HEK293 (cell line): ENCODE results near the gene MCRIP2.
A peak's percentile ranks its signal among the peaks of the same experiment; 100 is the strongest.

Experiments used
- GLIS2 ChIP-seq: fragments of 450-650 bp; formaldehyde crosslinking; IDR thresholded peaks from 2 replicates; pipeline ENCODE4 v1.5.1; 2016; ENCODE audit warnings: missing biosample characterization, missing genetic modification characterization
- KLF10 ChIP-seq: fragments of 450-650 bp; IDR thresholded peaks from 2 replicates; pipeline ENCODE4 v1.5.1; 2018; ENCODE audit warnings: missing biosample characterization, mild to moderate bottlenecking, missing genetic modification characterization
- KLF17 ChIP-seq: fragments of 450-650 bp; formaldehyde crosslinking; IDR thresholded peaks from 2 replicates; pipeline ENCODE4 v1.5.1; 2016; ENCODE audit warnings: missing biosample characterization, missing genetic modification characterization
- KLF8 ChIP-seq: fragments of 450-650 bp; formaldehyde crosslinking; IDR thresholded peaks from 2 replicates; pipeline ENCODE4 v1.5.1; 2016; ENCODE audit warnings: missing biosample characterization, missing genetic modification characterization
- MYNN ChIP-seq: fragments of 450-650 bp; formaldehyde crosslinking; IDR thresholded peaks from 2 replicates; pipeline ENCODE4 v1.5.1; 2016; ENCODE audit warnings: missing biosample characterization, missing genetic modification characterization, borderline replicate concordance
- PBX3 ChIP-seq: sonication (generic); formaldehyde crosslinking; IDR thresholded peaks from 2 replicates; pipeline ENCODE4 v1.8.1; 2022; ENCODE audit warnings: mild to moderate bottlenecking, moderate library complexity, missing genetic modification reagents
- PRDM4 ChIP-seq: fragments of 450-650 bp; formaldehyde crosslinking; IDR thresholded peaks from 2 replicates; pipeline ENCODE4 v1.5.1; 2017; ENCODE audit warnings: missing biosample characterization, missing genetic modification characterization
- REPIN1 ChIP-seq: fragments of 450-650 bp; formaldehyde crosslinking; IDR thresholded peaks from 2 replicates; pipeline ENCODE4 v1.5.1; 2017; ENCODE audit warnings: missing biosample characterization, missing genetic modification characterization, low read depth
- SP2 ChIP-seq: fragments of 450-650 bp; formaldehyde crosslinking; IDR thresholded peaks from 2 replicates; pipeline ENCODE4 v1.5.1; 2016; ENCODE audit warnings: missing biosample characterization, missing genetic modification characterization
- SP7 ChIP-seq: fragments of 450-650 bp; formaldehyde crosslinking; IDR thresholded peaks from 2 replicates; pipeline ENCODE4 v1.5.1; 2016; ENCODE audit warnings: missing biosample characterization, missing genetic modification characterization
- WT1 ChIP-seq: fragments of 450-650 bp; formaldehyde crosslinking; IDR thresholded peaks from 2 replicates; pipeline ENCODE4 v1.5.1; 2016; ENCODE audit warnings: missing biosample characterization, missing genetic modification characterization
- ZBTB48 ChIP-seq: fragments of 450-650 bp; formaldehyde crosslinking; IDR thresholded peaks from 2 replicates; pipeline ENCODE4 v1.5.1; 2016; ENCODE audit warnings: missing biosample characterization, missing genetic modification characterization
- ZBTB7A ChIP-seq: fragments of 450-650 bp; formaldehyde crosslinking; IDR thresholded peaks from 2 replicates; pipeline ENCODE4 v1.5.1; 2016; ENCODE audit warnings: low read depth, missing biosample characterization, missing genetic modification characterization
- ZFHX2 ChIP-seq: fragments of 450-650 bp; formaldehyde crosslinking; conservative IDR thresholded peaks from 2 replicates; pipeline ENCODE4 v1.5.1; 2016; ENCODE audit warnings: missing biosample characterization, missing genetic modification characterization
- ZNF10 ChIP-seq: fragments of 450-650 bp; formaldehyde crosslinking; IDR thresholded peaks from 2 replicates; pipeline ENCODE4 v1.5.1; 2017; ENCODE audit warnings: missing biosample characterization, missing genetic modification characterization
- ZNF112 ChIP-seq: fragments of 450-650 bp; formaldehyde crosslinking; IDR thresholded peaks from 2 replicates; pipeline ENCODE4 v1.5.0; 2017; ENCODE audit warnings: missing biosample characterization, missing genetic modification characterization
- ZNF121 ChIP-seq: fragments of 450-650 bp; formaldehyde crosslinking; IDR thresholded peaks from 2 replicates; pipeline ENCODE4 v1.5.1; 2016; ENCODE audit warnings: missing biosample characterization, missing genetic modification characterization
- ZNF18 ChIP-seq: fragments of 450-650 bp; formaldehyde crosslinking; IDR thresholded peaks from 2 replicates; pipeline ENCODE4 v1.5.1; 2016; ENCODE audit warnings: missing biosample characterization, missing genetic modification characterization
- ZNF202 ChIP-seq: fragments of 450-650 bp; formaldehyde crosslinking; IDR thresholded peaks from 2 replicates; pipeline ENCODE4 v1.5.1; 2016; ENCODE audit warnings: missing biosample characterization, missing genetic modification characterization, borderline replicate concordance
- ZNF350 ChIP-seq: fragments of 450-650 bp; formaldehyde crosslinking; IDR thresholded peaks from 2 replicates; pipeline ENCODE4 v1.5.0; 2017; ENCODE audit warnings: missing biosample characterization, mild to moderate bottlenecking, missing genetic modification characterization
- ZNF530 ChIP-seq: fragments of 450-650 bp; formaldehyde crosslinking; IDR thresholded peaks from 2 replicates; pipeline ENCODE4 v1.5.1; 2016; ENCODE audit warnings: low read depth, missing biosample characterization, missing genetic modification characterization
- ZNF600 ChIP-seq: fragments of 450-650 bp; formaldehyde crosslinking; IDR thresholded peaks from 2 replicates; pipeline ENCODE4 v1.5.1; 2016; ENCODE audit warnings: missing biosample characterization, missing genetic modification characterization
- ZNF658 ChIP-seq: fragments of 450-650 bp; formaldehyde crosslinking; IDR thresholded peaks from 2 replicates; pipeline ENCODE4; 2016; ENCODE audit warnings: missing biosample characterization, missing genetic modification characterization
- ZNF660 ChIP-seq: fragments of 450-650 bp; IDR thresholded peaks from 2 replicates; pipeline ENCODE4 v1.5.1; 2018; ENCODE audit warnings: missing biosample characterization, mild to moderate bottlenecking, missing genetic modification characterization
- ZNF704 ChIP-seq: fragments of 450-650 bp; formaldehyde crosslinking; IDR thresholded peaks from 2 replicates; pipeline ENCODE4 v1.5.1; 2016; ENCODE audit warnings: missing biosample characterization, missing genetic modification characterization
- ZNF747 ChIP-seq: fragments of 450-650 bp; formaldehyde crosslinking; IDR thresholded peaks from 2 replicates; pipeline ENCODE4 v1.5.1; 2016; ENCODE audit warnings: missing biosample characterization, missing genetic modification characterization
- ZSCAN30 ChIP-seq: fragments of 450-650 bp; IDR thresholded peaks from 2 replicates; pipeline ENCODE4 v1.5.1; 2018; ENCODE audit warnings: missing biosample characterization, mild to moderate bottlenecking, missing genetic modification characterization, moderate library complexity
- ZXDB ChIP-seq: fragments of 450-650 bp; formaldehyde crosslinking; IDR thresholded peaks from 2 replicates; pipeline ENCODE4 v1.5.1; 2016; ENCODE audit warnings: missing biosample characterization, missing genetic modification characterization

MCRIP2 gene

GRCh38 chr16:648781-649589, 7.4 kb downstream of the MCRIP2 start, which contains the start of gene WDR90 (continued):
- no peak for TF ChIP-seq ZNF747 (tag by site-specific recombination)
- TF ChIP-seq ZNF530 (tag by site-specific recombination) = no peak
- TF ChIP-seq ZFHX2 = peak; percentile 78
- TF ChIP-seq ZNF202 (tag by site-specific recombination) = no peak
- peak; percentile 68 for TF ChIP-seq PBX3 (CRISPR knock-in tag)
- no peak for TF ChIP-seq ZNF658
- TF ChIP-seq SP2 (tag by site-specific recombination) = peak; percentile 86
- 0 out of 2 replicates have a peak, but pooled peaks have one; percentile 13 for TF ChIP-seq PRDM4
- no peak for TF ChIP-seq ZNF704 (tag by site-specific recombination)
- peak; percentile 23; the same call in 1 of the 2 replicates for TF ChIP-seq ZBTB7A (tag by site-specific recombination)
- peak; percentile 70; the same call in 1 of the 2 replicates for TF ChIP-seq KLF8
- 0 out of 2 replicates have a peak, but pooled peaks have one; percentile 35 for TF ChIP-seq ZNF660
- peak; percentile 67 for TF ChIP-seq ZNF600
- TF ChIP-seq ZBTB48 (tag by site-specific recombination) = no peak
- TF ChIP-seq ZNF18 (tag by site-specific recombination) = peak; percentile 84; the same call in 1 of the 2 replicates
- 0 out of 2 replicates have a peak, but pooled peaks have one; percentile 62 for TF ChIP-seq REPIN1 (tag by site-specific recombination)
- peak; percentile 23; the same call in 1 of the 2 replicates for TF ChIP-seq KLF17
- TF ChIP-seq GLIS2 (tag by site-specific recombination) = peak; percentile 97
- 0 out of 2 replicates have a peak, but pooled peaks have one; percentile 12 for TF ChIP-seq ZNF121 (tag by site-specific recombination)
- TF ChIP-seq ZSCAN30 (tag by site-specific recombination) = peak; percentile 17; the same call in 1 of the 2 replicates
- TF ChIP-seq WT1 (tag by site-specific recombination) = peak; percentile 38; the same call in 1 of the 2 replicates
- peak; percentile 68 for TF ChIP-seq KLF10 (tag by site-specific recombination)
- TF ChIP-seq MYNN = peak; percentile 97
- peak; percentile 35; the same call in 1 of the 2 replicates for TF ChIP-seq ZNF10 (tag by site-specific recombination)
- TF ChIP-seq ZXDB (tag by site-specific recombination) = peak; percentile 83
- no peak for TF ChIP-seq ZNF350 (tag by site-specific recombination)
- no peak for TF ChIP-seq ZNF112
- TF ChIP-seq SP7 (tag by site-specific recombination) = 0 out of 2 replicates have a peak, but pooled peaks have one; percentile 39
